SK-N-SH treated with all-trans-retinoic acid at 6 μM for 48 hours (cell line): ENCODE measurements around the gene WDR31.

Source experiments
- CSDC2 ChIP-seq: fragments of 250-450 bp; sonication (Bioruptor Pico); IDR thresholded peaks from 2 replicates; pipeline ENCODE4 v1.5.0; 2020; ENCODE audit warnings: mild to moderate bottlenecking, moderate library complexity
- PATZ1 ChIP-seq: fragments of 250-450 bp; sonication (Bioruptor Pico); IDR thresholded peaks from 2 replicates; pipeline ENCODE4 v1.8.0; 2020; ENCODE audit warnings: mild to moderate bottlenecking, moderate library complexity, borderline replicate concordance
- RARB ChIP-seq: fragments of 250-450 bp; sonication (Bioruptor Pico); IDR thresholded peaks from 2 replicates; pipeline ENCODE4 v1.8.0; 2021; ENCODE audit warnings: mild to moderate bottlenecking, moderate library complexity
- TOX ChIP-seq: fragments of 250-450 bp; sonication (Bioruptor Pico); IDR thresholded peaks from 2 replicates; pipeline ENCODE4 v1.8.0; 2021; ENCODE audit warnings: mild to moderate bottlenecking, moderate library complexity, borderline replicate concordance
- ZNF565 ChIP-seq: fragments of 450-650 bp; formaldehyde crosslinking; conservative IDR thresholded peaks from 2 replicates; pipeline ENCODE4 v1.5.0; 2020; ENCODE audit warnings: low read depth, mild to moderate bottlenecking, moderate library complexity
- ZNF8 ChIP-seq: fragments of 450-650 bp; formaldehyde crosslinking; IDR thresholded peaks from 2 replicates; pipeline ENCODE4 v1.5.0; 2020; ENCODE audit warnings: mild to moderate bottlenecking, moderate library complexity

DNA sequence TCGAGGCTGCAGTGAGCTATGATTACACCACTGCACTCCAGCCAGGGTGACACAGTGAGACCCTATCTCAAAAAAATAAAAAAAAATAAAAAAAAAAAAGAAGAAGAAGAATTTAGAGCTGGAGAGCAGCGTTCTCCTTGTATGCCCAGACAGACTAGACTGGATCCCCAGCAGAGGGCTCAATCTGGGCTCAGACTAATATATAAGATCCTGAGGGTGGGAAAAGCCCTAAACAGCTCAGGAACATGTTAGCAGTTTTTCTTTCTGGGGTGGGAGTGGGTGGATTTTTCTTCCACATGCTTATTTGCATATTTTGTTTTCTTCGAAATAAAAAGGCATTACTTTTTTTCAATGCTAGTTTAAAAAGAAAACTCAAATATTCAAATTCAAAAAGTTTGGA is 8.4 kb upstream of the WDR31 start:
- TF ChIP-seq TOX (CRISPR knock-in tag) (no peak), PATZ1 (CRISPR knock-in tag) (no peak), ZNF565 (no peak), ZNF8 (CRISPR knock-in tag) (no peak), RARB (no peak), CSDC2 (CRISPR knock-in tag) (no peak)
